ENCODE data around the gene TET2.

- no peak for TF ChIP-seq CTCF (IDR thresholded peaks at IDR 0.05)
- TF ChIP-seq POLR2A (IDR thresholded peaks at IDR 0.05), result no peak
Observed at GRCh38 chr4:105241451-105241850, 94.8 kb downstream of the TET2 start.
